SU-DHL-6 (cell line): ENCODE measurements around the gene RUFY2.

ENCODE experiments used
- H2AFZ ChIP-seq: fragments of 200-600 bp; sonication (generic); 2 replicates; pipeline ENCODE4 v1.6.1; 2014; ENCODE audit warnings: low read depth, mild to moderate bottlenecking, moderate library complexity, mixed read lengths, antibody characterized with exemption, low read length; ENCODE audit not compliant: severe bottlenecking
- H3F3A ChIP-seq: fragments of 200-600 bp; shearing (Covaris generic); 2 replicates; pipeline ENCODE4 v1.6.0; 2016; ENCODE audit warnings: antibody characterized with exemption, mild to moderate bottlenecking; ENCODE audit not compliant: insufficient read depth
- H3K27ac ChIP-seq: fragments of 200-600 bp; sonication (generic); 2 replicates; pipeline ENCODE4 v1.5.1; 2016; ENCODE audit warnings: low read depth, mild to moderate bottlenecking, low read length, moderate library complexity, mixed read lengths
- H3K27me3 ChIP-seq: fragments of 200-600 bp; sonication (generic), shearing (Covaris generic); 2 replicates; pipeline ENCODE4 v1.6.0; 2014; ENCODE audit warnings: mild to moderate bottlenecking, low read length
- H3K36me3 ChIP-seq: fragments of 200-600 bp; sonication (generic); 2 replicates; pipeline ENCODE4 v1.6.1; 2014; ENCODE audit warnings: mild to moderate bottlenecking, low read length, mixed read lengths
- H3K4me2 ChIP-seq: fragments of 300-600, 200-600 bp; shearing (Covaris generic), sonication (generic); 2 replicates; pipeline ENCODE4 v1.6.0; 2014; ENCODE audit warnings: low read length, low read depth, mild to moderate bottlenecking; ENCODE audit not compliant: poor library complexity, severe bottlenecking
- H3K4me3 ChIP-seq: fragments of 200-600 bp; sonication (generic); 2 replicates; pipeline ENCODE4 v1.5.1; 2014; ENCODE audit warnings: antibody characterized with exemption, low read length, mild to moderate bottlenecking, mixed read lengths; ENCODE audit not compliant: insufficient read depth, poor library complexity, severe bottlenecking
- H3K79me2 ChIP-seq: fragments of 200-600 bp; sonication (generic); 2 replicates; pipeline ENCODE4 v1.6.1; 2014; ENCODE audit warnings: mild to moderate bottlenecking, low read length, moderate library complexity; ENCODE audit not compliant: insufficient read depth
- H3K9ac ChIP-seq: fragments of 200-600 bp; sonication (generic); 2 replicates; pipeline ENCODE4 v1.7.0; 2014; ENCODE audit warnings: mild to moderate bottlenecking, low read length
- H3K9me2 ChIP-seq: fragments of 200-600 bp; sonication (generic); replicated peaks from 2 replicates; pipeline ENCODE4 v1.6.1; 2014; ENCODE audit warnings: low read length; ENCODE audit not compliant: insufficient read depth
- H3K9me3 ChIP-seq: fragments of 200-600 bp; sonication (generic); 2 replicates; pipeline ENCODE4 v1.6.1; 2014; ENCODE audit warnings: low read length, mixed read lengths; ENCODE audit not compliant: insufficient read depth
- H4K20me1 ChIP-seq: fragments of 200-600 bp; sonication (generic); 2 replicates; pipeline ENCODE4 v1.6.1; 2014; ENCODE audit warnings: low read depth, mild to moderate bottlenecking, antibody characterized with exemption, low read length, moderate library complexity, mixed read lengths
- CTCF ChIP-seq: fragments of 200-600 bp; sonication (generic); IDR thresholded peaks from one replicate; pipeline ENCODE4 v1.5.1; 2017; ENCODE audit warnings: antibody characterized with exemption, mild to moderate bottlenecking, low read length, moderate library complexity; ENCODE audit not compliant: insufficient read depth, poor library complexity, severe bottlenecking
- EZH2phosphoT487 ChIP-seq: fragments of 200-600 bp; sonication (generic), shearing (Covaris generic); conservative IDR thresholded peaks from 2 replicates; pipeline ENCODE4 v1.6.1; 2018; ENCODE audit warnings: mild to moderate bottlenecking, antibody characterized with exemption, low read length, moderate library complexity, mixed read lengths

Gene RUFY2

GRCh38 chr10:68365611-68366010 is 41.5 kb downstream of the RUFY2 start:
- Histone ChIP-seq H3K27ac (no peak overlapping the region), H3K79me2 (no peaks in the 10 kb centered on the region), H4K20me1 (no peaks in the 10 kb centered on the region), H3K36me3 (peaks cover 8% of the 10 kb centered on the region; the same call in 1 of the 2 replicates), H3K9me2 (no peaks in the 10 kb centered on the region), H2AFZ (no peak overlapping the region), H3K9ac (no peak overlapping the region), H3K27me3 (no peaks in the 10 kb centered on the region), H3F3A (no peaks in the 10 kb centered on the region), H3K9me3 (no peaks in the 10 kb centered on the region), H3K4me3 (no peak overlapping the region), H3K4me2 (no peak overlapping the region)
- no peak for TF ChIP-seq CTCF
- no peak for TF ChIP-seq EZH2phosphoT487

GRCh38 chr10:68364101-68364886 is 42.8 kb downstream of the RUFY2 start:
- Histone ChIP-seq H3K9me2 (no peaks in the 10 kb centered on the region), H3K36me3 (peaks cover 8% of the 10 kb centered on the region; the same call in 1 of the 2 replicates), H4K20me1 (no peaks in the 10 kb centered on the region), H3K4me3 (no peak overlapping the region), H3K27me3 (no peaks in the 10 kb centered on the region), H3K27ac (no peak overlapping the region), H3F3A (no peaks in the 10 kb centered on the region), H3K9me3 (no peaks in the 10 kb centered on the region), H3K79me2 (no peaks in the 10 kb centered on the region), H2AFZ (no peak overlapping the region), H3K4me2 (no peak overlapping the region), H3K9ac (no peak overlapping the region)
- TF ChIP-seq CTCF (no peak), EZH2phosphoT487 (no peak)

GRCh38 chr10:68362590-68362989 is 44.5 kb downstream of the RUFY2 start:
- Histone ChIP-seq H3K27ac (peak overlapping the region; percentile 29; the same call in 1 of the 2 replicates), H3K4me3 (no peak overlapping the region), H3K4me2 (no peak overlapping the region), H3K9me3 (no peaks in the 10 kb centered on the region), H3K27me3 (no peaks in the 10 kb centered on the region), H3K9me2 (no peaks in the 10 kb centered on the region), H2AFZ (no peak overlapping the region), H4K20me1 (no peaks in the 10 kb centered on the region), H3K36me3 (peaks cover 8% of the 10 kb centered on the region; the same call in 1 of the 2 replicates), H3K9ac (no peak overlapping the region), H3F3A (no peaks in the 10 kb centered on the region), H3K79me2 (no peaks in the 10 kb centered on the region)
- TF ChIP-seq CTCF (no peak), EZH2phosphoT487 (no peak)
